Measurements from ENCODE around the gene UCP3. TPM values are rescaled to one million over a fixed set of nuclear protein-coding genes. Genes with fewer than 3 reads are reported as not detected.

Gene UCP3
- total RNA-seq, 2 donors from 2014 or later = 1.6 to 2.3 TPM

- DNase-seq (no peak), ATAC-seq (no peak)
- TF ChIP-seq CTCF (IDR thresholded peaks at IDR 0.05) (no peak), POLR2A (IDR thresholded peaks at IDR 0.05) (no peak)
- no peak overlapping the region for H3K4me3 ChIP-seq
- H3K27me3 ChIP-seq = no peaks in the 10 kb centered on the region
- H3K27ac ChIP-seq = no peak overlapping the region
- 88 to 92% methylated on average over 5 of the region's 5 CpGs for WGBS, 2 donors
- H3K4me1 ChIP-seq = no peaks in the 10 kb centered on the region
- no peaks in the 10 kb centered on the region for H3K9me3 ChIP-seq
- intact Hi-C loops (cut with DNase I) = no loop called here
- H3K36me3 ChIP-seq (replicated peaks in 1 of 2; ENCODE audit: insufficient read depth in 1 of 2, low read depth in 2 of 2) = no peaks in the 10 kb centered on the region
Measured at GRCh38 chr11:74048993-74049392, 40.1 kb upstream of the UCP3 start.

GRCh38 chr11:74044538-74044937 is 35.7 kb upstream of the UCP3 start:
- ATAC-seq (no peak), DNase-seq (no peak)
- Histone ChIP-seq H3K9me3 (no peaks in the 10 kb centered on the region), H3K4me3 (no peak overlapping the region), H3K27me3 (no peaks in the 10 kb centered on the region), H3K27ac (no peak overlapping the region), H3K4me1 (no peaks in the 10 kb centered on the region), H3K36me3 (replicated peaks in 1 of 2; ENCODE audit: insufficient read depth in 1 of 2, low read depth in 2 of 2) (peaks cover 0 to 2% of the 10 kb centered on the region in 2 donors)
- intact Hi-C loops (cut with DNase I) = no loop called here
- 83 to 92% methylated on average over 2 of the region's 2 CpGs for WGBS, 2 donors
- TF ChIP-seq CTCF (IDR thresholded peaks at IDR 0.05) (no peak), POLR2A (IDR thresholded peaks at IDR 0.05) (no peak)

GRCh38 chr11:74043450-74043849 is 34.6 kb upstream of the UCP3 start:
- TF ChIP-seq CTCF (IDR thresholded peaks at IDR 0.05) (no peak), POLR2A (IDR thresholded peaks at IDR 0.05) (no peak)
- WGBS, 2 donors = 92 to 100% methylated on average over 1 of the region's 1 CpG
- Histone ChIP-seq H3K27ac (no peak overlapping the region), H3K27me3 (no peaks in the 10 kb centered on the region), H3K36me3 (replicated peaks in 1 of 2; ENCODE audit: insufficient read depth in 1 of 2, low read depth in 2 of 2) (peaks cover 0 to 2% of the 10 kb centered on the region in 2 donors), H3K9me3 (no peaks in the 10 kb centered on the region), H3K4me3 (no peak overlapping the region), H3K4me1 (no peaks in the 10 kb centered on the region)
- intact Hi-C loops (cut with DNase I) = no loop called here
- no peak for ATAC-seq
- no peak for DNase-seq

GRCh38 chr11:74037309-74037708 is 28.4 kb upstream of the UCP3 start:
- DNase-seq (no peak), ATAC-seq (no peak)
- H3K9me3 ChIP-seq = no peaks in the 10 kb centered on the region
- peaks cover 5 to 7% of the 10 kb centered on the region in 2 donors for H3K36me3 ChIP-seq (replicated peaks in 1 of 2; ENCODE audit: insufficient read depth in 1 of 2, low read depth in 2 of 2)
- H3K27me3 ChIP-seq = no peaks in the 10 kb centered on the region
- H3K4me3 ChIP-seq = no peak overlapping the region
- TF ChIP-seq CTCF (IDR thresholded peaks at IDR 0.05) (no peak), POLR2A (IDR thresholded peaks at IDR 0.05) (no peak)
- peaks cover 8% of the 10 kb centered on the region for H3K4me1 ChIP-seq
- H3K27ac ChIP-seq = no peak overlapping the region
- intact Hi-C loops (cut with DNase I) = no loop called here
- 80 to 82% methylated on average over 4 of the region's 4 CpGs for WGBS, 2 donors

- 29 to 39% methylated on average over 1 of the region's 1 CpG for whole genome bisulfite sequencing, 2 donors
- Histone ChIP-seq H3K9me3 (no peaks in the 10 kb centered on the region), H3K4me3 (no peak overlapping the region), H3K27ac (no peak overlapping the region), H3K4me1 (peaks cover 8% of the 10 kb centered on the region), H3K27me3 (no peaks in the 10 kb centered on the region), H3K36me3 (replicated peaks in 1 of 2; ENCODE audit: insufficient read depth in 1 of 2, low read depth in 2 of 2) (peaks cover 4 to 5% of the 10 kb centered on the region in 2 donors)
- TF ChIP-seq POLR2A (IDR thresholded peaks at IDR 0.05) (no peak), CTCF (IDR thresholded peaks at IDR 0.05) (no peak)
- ATAC-seq (peak; percentile 35), DNase-seq (peak in 1 of 4 donors; percentile 25)
- intact Hi-C loops (cut with DNase I) = no loop called here
Measured at GRCh38 chr11:74035264-74035663, 26.4 kb upstream of the UCP3 start.
